HG02885 (cell line): ENCODE results near the gene NBAS.

Source experiments
- ATAC-seq: cut with Tn5 transposase; IDR thresholded peaks from one replicate; pipeline ENCODE4 v1.9.1; 2021; ENCODE audit warnings: mild to moderate bottlenecking; ENCODE audit not compliant: unreplicated experiment, poor library complexity

NBAS gene

DNA sequence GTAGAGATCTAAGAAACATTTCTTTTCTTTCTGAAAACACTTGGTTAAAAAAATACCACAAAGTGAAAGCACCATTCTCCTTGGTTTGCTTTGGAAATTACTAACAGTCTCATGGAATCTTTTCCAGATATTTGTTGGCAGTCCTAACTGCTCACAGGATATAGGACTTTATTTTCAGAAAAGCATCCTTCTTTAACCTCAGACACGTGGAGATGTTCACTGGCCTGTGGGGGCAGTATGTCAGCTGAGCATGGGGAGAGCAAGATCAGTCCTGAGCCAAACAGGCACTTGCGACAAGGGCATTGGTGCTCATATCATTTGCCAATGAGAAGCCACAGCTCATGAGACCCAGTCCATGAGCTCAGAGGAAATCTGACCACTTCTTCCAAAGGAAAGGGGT lies 371.9 kb downstream of the NBAS start:
- no peak for ATAC-seq

DNA sequence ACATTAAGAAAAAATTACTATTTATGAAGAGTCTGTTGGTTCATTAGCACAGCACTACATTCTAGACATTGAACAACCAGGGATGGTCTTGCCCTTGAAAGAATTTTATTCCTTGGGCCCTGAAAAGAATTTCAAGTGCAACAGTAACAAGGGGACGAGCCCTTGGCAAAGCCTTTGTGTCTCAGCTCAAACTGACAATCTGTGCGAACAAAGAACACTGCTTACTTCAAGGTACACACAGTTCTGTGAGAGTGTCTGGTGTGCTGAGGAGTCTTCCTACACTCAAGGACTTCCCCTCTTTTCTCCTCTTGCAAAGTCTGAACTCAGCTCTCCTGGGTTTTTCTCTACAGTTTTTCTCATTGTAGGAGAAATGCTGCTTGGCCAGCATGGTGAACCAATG lies 373.4 kb downstream of the NBAS start:
- ATAC-seq, result no peak

DNA sequence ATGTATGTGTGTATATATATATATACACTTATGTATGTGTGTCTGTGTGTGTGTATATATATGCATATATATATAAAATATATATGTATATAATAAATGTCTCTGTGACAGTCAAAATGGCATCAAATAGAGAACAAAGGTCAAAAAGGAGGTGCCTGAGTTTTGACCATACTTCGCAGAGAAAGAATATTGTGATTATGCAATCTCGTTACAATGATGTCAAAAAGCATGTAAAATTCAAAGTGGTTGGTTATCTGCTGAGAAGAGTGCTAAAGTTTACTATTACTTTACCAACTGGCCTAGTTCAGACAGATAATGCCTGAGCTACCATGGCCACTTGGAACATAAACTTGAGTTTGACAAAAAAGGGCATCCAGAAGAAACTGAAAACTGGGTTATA lies 375.0 kb downstream of the NBAS start:
- no peak for ATAC-seq

DNA sequence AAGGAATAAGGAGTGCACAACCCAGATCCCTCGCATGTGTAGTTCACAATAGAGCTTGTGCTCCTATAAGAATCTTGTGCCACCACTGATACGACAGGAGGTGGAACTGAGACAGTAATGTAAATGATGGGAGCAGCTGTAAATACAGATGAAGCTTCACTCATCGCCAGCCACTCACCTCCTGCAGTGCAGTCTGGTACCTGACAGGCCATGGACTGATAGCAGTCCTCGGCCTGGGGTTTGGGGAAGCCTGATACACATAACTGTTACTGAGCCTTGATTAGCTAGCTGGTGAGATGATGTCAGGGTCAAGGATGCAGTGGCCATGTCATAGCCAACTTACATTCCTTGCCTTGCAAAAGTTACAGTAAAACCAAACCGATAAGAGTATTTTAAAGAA lies 376.6 kb downstream of the NBAS start:
- ATAC-seq, result no peak

DNA sequence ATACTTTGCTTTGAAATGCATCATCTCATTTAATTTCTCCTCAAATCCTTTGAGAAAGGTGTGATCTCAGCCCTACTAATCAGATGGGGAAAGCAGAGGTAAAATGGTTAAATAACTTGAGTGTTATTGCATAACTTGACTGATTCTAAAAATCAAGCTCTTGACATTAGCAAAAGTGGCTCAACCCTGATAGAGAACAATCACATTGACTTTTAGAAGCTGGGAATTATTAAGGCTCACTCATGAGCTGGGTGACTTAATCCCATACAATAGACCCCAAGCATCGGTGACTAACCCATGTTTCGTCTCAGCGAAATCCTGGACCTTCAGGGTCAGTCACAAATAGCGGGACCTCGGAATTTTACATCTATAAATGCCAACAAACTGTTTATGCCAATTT lies 378.9 kb downstream of the NBAS start:
- ATAC-seq, result no peak

DNA sequence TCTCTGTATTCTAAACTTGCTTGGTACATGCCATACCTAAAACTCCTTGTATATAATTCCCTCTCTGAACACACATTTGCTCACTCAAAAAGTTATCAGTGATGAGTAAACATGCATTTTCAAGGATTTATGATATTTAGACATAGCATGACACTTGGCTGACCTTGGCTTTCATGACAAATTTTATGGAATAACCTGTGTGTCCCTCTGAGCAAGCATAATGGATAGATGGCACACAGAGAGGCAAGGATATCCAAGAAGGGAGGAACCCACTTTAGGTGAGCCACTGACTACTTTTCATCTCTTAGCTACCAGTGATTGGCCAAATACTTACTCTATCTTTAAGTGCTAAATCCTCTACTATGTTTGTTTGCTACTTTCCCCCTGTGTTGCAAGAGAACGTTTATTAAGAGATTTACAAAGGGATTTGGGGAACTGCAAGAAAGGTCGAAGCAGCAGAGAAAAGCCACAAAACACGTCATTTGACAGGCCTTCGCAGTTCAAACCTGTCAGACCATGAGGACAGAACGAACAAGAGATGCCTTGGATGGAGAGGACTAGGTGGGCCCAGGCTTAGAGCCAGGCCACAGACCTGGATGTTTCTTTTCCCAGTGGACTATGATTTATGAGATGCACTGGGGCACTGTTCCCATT lies 379.9 kb downstream of the NBAS start:
- ATAC-seq, result no peak

DNA sequence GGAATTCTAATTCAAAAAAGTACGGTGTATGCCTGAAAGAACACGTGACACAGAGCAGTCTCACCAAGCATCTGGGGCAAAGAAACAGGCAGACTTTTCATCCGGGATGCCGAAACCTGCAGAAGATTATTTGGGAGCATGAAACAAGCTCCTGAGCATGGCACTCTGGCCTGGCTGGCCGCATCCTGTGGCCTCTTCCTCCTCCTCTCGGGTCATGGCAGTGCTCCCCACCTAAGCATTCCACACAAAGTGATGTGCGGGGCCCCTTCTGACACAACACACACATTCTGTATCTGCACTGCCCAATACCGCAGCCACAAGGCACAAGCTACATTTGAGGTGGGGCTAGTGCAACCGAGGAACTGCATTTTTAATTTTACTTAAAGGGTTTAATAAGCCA lies 380.8 kb downstream of the NBAS start:
- no peak for ATAC-seq

DNA sequence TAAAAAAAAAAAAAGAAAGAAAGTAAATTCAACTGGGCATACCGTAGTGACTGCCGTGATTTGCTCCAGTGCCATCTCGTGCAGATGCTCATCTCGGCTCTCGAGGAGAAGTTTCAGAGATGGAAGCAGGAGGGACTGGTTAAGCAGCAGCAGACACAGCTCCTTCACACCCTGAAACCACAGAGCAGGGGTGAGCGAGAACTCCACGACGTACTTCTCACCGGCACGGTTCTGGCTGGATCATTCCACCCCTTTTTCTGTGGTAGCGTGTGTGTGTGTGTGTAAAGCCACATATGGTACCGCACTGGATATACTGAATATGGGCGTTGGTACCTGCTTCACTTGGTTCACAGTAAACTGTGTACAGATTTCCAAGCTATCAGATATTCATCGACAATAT lies 382.2 kb downstream of the NBAS start:
- ATAC-seq, result no peak

DNA sequence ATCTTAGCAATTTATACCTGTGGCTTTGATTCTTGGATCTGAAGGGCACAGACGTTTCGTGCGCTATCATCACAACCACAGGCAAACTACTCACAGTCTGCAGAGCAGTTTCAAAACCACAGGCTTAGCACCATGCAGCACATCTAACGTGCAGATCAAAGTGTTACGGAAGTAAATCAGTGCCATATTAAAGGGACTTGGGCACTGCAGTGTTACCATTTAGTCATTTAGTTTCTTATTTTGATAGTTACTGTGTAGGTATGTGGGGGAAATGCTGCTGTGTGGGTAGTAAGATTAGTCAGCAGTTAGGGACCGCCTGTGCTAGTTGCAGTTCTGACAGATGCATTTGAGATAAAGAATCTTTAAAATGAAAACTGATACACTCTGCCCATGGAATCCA lies 384.0 kb downstream of the NBAS start:
- ATAC-seq, result peak; percentile 96

DNA sequence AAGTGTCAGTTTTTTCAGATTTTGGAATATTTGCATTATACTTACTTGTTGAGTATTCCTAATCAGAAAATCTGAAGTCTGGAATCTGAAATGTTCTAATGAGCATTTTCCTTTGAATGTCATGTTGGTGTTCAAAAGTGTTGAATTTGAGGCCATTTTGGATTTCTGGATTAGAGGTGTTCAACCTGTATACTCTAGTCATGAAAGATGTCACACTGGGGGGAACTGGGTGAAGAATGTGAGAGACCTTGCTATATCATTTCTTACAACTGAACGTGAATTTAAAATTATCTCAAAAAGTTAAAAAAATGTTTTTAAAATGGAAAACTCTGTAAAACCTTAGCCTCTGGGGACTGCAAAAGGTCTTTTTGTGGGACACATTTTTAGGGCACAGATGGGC lies 384.5 kb downstream of the NBAS start:
- no peak for ATAC-seq

DNA sequence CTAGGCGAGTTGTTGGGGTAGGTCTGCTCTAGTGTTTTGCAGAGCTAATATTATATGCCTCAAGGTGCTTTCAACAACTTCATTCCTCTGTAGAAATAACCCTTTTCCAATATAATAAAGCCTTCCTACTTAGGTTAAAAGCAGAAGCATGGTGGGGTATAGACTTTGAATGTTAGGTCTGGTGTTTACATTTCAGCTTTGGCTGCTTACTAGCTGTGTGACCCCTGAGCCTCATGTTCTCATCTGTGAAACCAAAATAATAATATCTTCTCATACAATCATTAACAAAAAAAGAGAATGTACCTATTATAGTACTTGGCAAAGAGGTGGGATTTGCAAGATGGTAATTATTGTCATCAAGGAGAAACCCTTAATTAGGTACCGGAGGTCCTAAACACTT lies 386.6 kb downstream of the NBAS start:
- ATAC-seq, result no peak

DNA sequence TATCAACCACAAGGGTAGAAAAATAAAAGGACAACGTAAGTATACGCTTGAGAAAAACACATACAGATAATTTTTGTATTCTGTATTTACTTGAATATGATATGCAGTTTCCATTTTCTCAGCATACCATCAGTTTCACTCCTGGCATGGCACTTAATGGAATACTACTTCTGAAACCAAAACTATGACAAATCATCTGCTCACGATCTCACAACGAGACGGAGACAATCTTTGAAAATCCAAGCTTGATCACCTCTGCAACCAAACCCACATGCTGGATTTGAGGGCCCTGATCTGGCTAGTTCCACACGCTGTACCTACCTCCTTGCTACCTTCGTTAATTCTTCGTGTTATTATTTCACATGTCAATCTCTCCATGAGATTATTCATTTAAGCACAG lies 387.6 kb downstream of the NBAS start:
- no peak for ATAC-seq

DNA sequence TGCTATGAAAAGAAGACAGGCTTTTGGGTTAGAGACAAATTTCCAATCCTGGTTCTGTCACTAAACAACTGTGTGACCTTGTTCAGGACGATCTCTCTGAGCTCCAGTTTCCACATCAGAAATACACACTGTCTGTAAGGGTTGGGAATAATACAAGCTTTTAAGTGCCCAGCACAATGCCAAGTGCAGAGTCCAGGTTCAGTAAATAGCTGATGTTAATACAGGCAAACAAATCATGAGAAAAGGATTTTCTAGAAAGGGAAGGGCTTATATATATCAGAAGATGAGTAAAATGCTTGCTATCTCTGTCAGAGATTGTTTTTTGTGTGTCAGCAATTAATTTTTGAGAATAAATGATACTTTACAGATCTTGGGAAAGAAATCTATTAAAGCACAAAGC lies 388.3 kb downstream of the NBAS start:
- no peak for ATAC-seq

DNA sequence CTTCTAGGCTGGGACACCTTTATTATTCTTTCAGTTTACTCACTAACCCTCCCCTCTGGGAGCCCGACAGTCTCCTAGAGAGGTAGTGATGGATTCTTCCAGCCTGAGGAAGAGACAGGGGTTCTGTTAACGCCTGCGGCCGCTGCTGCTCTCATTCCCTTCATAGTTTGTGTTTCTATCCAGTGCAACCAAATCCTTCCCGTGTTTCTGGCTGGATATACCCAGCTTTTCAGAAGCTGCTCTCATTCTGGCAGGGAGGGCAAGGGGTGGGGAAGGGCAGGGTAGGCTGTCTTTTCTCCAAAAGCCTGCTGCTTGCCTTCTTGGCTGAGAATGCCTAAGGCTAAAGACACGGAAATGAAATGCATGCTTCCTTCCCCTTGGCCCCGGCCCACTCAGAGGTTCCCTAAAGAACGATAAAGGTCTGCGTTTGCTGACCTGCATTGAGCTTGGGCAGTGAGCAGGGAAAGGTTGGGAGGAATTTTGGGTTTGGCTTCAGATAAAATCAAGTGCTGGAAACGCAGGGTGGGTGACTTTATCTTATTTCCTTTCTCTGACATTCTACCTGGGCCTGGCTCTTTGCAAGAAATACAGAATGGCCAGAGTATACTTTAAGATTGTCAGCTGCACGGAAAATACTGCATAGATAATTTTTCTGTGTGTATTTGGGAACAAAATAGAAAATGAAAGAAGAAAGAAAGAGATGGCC lies 390.9 kb downstream of the NBAS start:
- ATAC-seq, result no peak

DNA sequence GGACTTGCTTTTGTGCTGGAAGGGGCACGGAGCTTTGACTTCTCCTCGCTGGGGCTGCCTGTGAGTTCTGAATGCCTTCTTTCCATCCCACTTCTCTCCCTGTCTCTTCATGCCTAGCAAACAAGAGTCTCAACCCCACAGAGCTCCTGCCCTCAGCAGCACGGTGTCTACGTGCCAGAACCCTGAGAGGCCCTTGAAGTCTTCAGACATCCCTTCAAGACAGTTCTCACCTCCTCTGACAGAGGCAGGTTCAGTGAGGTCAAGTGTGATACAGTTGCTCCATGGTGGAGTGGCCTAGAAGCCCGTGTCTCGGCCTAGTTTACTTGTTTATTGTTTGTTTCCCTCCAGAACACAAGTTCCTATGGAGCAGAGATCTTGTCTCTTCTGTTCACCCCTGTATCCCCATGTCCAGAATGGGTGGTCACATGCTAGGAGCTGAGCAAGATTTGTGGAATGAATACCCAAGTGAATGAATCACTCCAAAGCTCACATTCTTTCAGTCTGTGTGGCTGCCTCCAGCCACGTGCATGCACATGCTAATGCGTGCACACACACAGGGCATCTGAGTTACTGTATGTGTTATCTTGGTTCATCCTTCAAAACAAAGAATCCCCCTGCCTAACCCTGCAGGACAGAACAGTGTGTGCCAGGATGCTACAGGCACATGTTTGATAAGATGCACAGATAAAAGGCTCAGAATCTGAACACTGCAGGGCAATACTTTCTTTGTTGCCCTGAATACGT lies 391.6 kb downstream of the NBAS start:
- ATAC-seq, result no peak

DNA sequence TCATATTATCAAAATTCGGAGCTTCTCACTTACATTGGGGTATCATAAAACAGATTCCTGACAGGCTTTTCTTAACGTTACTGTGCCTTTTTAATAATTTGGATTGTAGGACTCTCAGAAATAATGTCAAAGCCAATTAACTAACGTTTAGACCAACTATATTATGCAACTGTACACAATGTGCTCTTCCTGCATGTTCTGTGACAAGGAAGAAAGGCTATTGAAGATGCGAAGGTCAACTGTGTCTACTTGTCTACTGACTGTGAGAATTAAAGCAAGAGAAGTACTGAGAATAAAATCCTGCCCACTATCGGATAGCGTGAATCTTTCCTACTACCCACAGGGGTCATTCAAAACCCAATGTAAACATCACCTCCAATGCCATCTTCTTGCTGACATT lies 393.0 kb downstream of the NBAS start:
- ATAC-seq, result no peak

DNA sequence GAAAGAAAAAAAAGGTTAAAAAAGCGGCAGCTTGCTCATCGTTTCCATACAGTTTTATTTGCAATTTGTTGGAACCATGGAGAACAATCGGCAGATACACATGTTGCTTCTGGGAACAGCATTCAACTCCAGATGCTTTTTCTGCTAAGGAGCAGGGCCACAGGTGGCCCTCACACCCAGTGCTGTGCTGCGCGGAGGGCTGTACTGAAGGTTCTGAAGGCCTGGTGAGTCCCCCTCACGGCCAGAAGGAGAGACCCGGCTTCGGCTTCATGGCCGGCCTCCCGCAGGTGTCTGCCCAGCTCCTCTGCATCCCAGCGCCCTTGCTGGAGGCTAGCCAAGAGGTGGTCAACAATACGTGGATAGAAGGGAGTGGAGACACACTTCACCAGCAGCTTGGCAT lies 394.3 kb downstream of the NBAS start:
- no peak for ATAC-seq

DNA sequence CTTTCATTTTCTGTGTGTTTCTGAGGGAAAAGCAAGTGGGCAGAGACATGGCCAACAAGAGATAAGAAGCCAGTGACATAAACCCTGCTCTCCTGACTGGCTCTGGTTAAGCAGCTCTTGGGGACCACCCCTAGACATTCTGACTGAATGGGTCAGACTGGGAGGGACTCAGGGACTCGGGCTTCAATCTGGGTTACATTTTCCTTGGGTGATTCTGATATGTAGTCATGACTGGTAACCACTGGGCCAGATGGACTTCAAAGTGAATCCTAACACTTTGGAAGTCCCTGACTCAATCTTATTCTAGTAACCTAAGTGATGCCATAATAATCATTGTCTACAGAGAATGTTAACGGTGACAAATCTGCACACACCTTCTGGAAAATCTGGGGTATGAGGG lies 397.8 kb downstream of the NBAS start:
- ATAC-seq, result no peak

DNA sequence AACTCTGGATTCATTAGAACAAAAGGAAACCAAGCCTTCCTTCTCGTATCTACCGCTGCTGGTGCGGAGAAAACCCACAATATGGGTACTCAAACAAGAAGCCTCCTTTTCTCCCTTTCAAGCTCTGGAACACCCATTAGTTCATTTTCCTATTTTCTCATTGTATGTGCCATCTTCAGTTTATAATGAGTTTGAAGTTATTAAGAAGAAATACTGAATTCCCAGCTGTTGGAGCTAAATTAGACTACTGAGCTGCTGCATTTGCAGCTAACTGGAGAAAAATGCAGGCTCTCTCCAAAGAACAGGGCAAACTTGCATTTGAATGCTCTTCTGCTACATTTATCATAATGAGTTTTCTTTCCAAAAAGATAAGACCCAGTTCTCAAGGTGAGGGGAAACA lies 398.5 kb downstream of the NBAS start:
- no peak for ATAC-seq

DNA sequence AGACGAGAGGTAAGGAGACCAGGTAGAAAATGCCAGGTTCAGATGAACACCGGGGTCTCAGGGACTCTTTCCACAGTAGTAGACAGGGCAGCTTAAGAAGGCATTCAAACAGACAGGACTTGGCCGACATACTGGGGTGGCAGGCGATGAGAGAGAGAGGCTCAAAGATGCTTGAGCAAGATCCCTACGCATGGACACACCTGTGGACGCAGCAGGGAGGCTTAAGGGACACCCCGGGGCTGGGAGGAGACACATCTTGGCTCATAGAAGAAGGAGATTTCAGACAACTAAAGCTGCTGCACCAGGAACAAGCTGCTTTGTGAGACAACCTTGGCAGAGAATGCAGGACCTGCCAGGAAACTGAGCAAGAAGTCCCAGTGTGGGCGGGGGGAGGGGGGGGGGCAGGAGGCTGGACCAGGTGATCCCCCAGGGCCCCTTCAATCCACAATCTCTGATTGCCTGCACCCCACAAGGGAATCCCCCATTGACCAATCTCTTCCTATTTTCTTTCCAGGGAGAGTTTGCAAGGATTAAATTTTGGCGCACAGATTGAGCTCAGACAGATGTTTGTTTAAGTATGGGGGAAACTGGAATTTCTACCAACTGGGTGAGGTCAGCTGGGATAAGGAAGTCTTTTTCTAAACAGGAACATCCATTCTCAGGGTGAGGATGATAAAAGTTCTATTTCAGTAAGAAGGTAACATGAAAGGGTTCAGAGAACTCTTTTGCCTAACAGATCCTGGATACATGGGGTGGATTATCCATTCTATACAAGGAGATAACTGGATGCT lies 400.7 kb downstream of the NBAS start:
- ATAC-seq, result no peak

DNA sequence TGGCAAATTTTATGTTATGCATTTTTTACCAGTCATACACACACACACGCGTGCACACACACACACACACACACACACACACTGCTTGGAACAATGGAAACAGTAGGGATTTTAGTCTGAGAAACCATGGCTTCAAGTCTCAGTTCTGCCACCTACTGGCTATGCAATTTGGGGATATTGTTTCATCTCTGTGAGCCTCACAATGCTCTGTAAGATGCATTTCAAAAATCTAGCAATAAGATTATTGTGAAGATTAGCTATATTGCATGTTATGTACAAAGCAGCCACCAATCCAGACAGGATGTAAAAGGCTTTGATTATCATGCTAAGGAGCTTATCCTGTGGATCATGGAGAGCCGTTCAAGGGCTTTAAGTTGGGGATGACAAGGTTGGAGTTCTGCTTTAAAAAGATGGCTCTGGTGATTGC lies 401.4 kb downstream of the NBAS start:
- ATAC-seq, result peak; percentile 66
